ENCODE results near the gene TGIF1.

- TF ChIP-seq SP1 (IDR thresholded peaks at IDR 0.05) (no peak), BHLHE40 (IDR thresholded peaks at IDR 0.05; ENCODE audit: borderline replicate concordance) (no peak)
These were observed 30.1 kb downstream of the TGIF1 start for GRCh38 chr18:3479978-3480509.

Measured in HEK293T (cell line).